ENCODE data around the gene EDDM3A.
"Not testable (repeated sequence)": the region's sequence is repeated elsewhere in the genome, so short reads cannot be mapped to it uniquely, and the experiment has no call there.

EDDM3A gene

GRCh38 chr14:20726531-20726930 lies 19.2 kb upstream of the EDDM3A start:
- Histone ChIP-seq H3K36me3 (no peaks in the 10 kb centered on the region), H3K9me3 (no peaks in the 10 kb centered on the region), H3K27me3 (peaks cover 70% of the 10 kb centered on the region), H3K4me1 (no peaks in the 10 kb centered on the region), H3K4me3 (ENCODE audit: low read depth, low read length) (no peak overlapping the region)
- no peak for DNase-seq
- TF ChIP-seq CTCF (IDR thresholded peaks at IDR 0.05; ENCODE audit: low read depth, low read length) = no peak

- H3K4me1 ChIP-seq = no peaks in the 10 kb centered on the region
- no peaks in the 10 kb centered on the region for H3K36me3 ChIP-seq
- peaks cover 35% of the 10 kb centered on the region for H3K27me3 ChIP-seq
- no peaks in the 10 kb centered on the region for H3K9me3 ChIP-seq
- TF ChIP-seq CTCF (IDR thresholded peaks at IDR 0.05; ENCODE audit: low read depth, low read length) = no peak
- no peak overlapping the region for H3K4me3 ChIP-seq (ENCODE audit: low read depth, low read length)
- no peak for DNase-seq
Measured at GRCh38 chr14:20730891-20731290, 14.8 kb upstream of the EDDM3A start.

DNA sequence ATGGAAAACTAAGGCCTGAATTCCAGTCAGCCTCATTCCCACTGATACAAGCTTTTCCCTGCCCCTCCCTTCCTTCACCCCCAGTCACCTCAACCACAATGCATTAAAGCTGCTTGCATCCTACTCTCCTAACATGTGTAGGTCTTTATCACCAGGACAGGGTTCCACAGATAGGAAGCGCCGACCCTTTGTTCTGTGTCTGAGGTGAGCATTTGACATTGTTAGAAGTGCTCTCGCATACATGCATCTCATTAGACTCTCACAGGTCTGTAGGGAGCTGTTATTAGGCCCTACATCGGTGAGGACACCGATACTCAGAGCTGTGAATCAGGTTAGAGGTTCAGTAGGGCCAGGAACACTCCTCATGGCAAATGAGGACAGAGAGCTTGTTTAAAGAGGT lies 13.2 kb upstream of the EDDM3A start:
- TF ChIP-seq CTCF (IDR thresholded peaks at IDR 0.05; ENCODE audit: low read depth, low read length) = no peak
- H3K27me3 ChIP-seq = peaks cover 19% of the 10 kb centered on the region
- no peaks in the 10 kb centered on the region for H3K9me3 ChIP-seq
- H3K4me3 ChIP-seq (ENCODE audit: low read depth, low read length) = no peak overlapping the region
- no peaks in the 10 kb centered on the region for H3K36me3 ChIP-seq
- no peaks in the 10 kb centered on the region for H3K4me1 ChIP-seq
- DNase-seq = no peak

DNA sequence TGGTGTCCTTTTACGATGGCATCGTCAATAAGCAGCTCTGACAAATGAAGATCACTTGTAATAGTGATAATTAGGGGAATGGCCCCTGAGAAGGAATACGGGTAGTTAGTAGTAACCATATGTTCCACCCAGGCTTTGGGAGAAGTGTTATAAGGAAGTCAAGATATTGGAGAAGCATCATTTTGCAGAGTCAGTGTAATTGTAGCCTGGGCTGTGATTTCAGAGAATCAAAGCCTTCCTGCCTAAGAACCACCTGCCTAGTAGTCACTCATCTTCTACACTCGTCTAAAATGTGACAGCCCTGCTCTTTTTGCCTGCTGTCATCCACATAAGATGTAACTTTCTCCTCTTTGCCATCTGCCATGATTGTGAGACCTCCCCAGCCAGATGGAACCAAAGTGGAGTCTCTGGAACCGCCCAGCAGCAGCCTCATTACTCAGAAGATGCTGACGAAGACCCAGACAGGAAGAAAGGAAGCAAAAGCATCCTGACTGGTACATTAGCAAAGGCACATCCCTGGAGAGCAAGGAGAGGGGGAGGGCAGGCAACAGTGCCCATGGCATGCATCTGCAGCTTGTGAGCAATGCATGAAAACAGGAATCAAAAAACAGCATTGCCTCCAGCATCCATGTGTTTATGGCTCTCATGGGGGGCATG lies 12.6 kb upstream of the EDDM3A start:
- Histone ChIP-seq H3K4me3 (ENCODE audit: low read depth, low read length) (no peak overlapping the region), H3K9me3 (no peaks in the 10 kb centered on the region; the same call in 1 of the 2 replicates), H3K27me3 (peaks cover 20% of the 10 kb centered on the region), H3K36me3 (no peaks in the 10 kb centered on the region), H3K4me1 (no peaks in the 10 kb centered on the region)
- DNase-seq = no peak
- TF ChIP-seq CTCF (IDR thresholded peaks at IDR 0.05; ENCODE audit: low read depth, low read length) = no peak

DNA sequence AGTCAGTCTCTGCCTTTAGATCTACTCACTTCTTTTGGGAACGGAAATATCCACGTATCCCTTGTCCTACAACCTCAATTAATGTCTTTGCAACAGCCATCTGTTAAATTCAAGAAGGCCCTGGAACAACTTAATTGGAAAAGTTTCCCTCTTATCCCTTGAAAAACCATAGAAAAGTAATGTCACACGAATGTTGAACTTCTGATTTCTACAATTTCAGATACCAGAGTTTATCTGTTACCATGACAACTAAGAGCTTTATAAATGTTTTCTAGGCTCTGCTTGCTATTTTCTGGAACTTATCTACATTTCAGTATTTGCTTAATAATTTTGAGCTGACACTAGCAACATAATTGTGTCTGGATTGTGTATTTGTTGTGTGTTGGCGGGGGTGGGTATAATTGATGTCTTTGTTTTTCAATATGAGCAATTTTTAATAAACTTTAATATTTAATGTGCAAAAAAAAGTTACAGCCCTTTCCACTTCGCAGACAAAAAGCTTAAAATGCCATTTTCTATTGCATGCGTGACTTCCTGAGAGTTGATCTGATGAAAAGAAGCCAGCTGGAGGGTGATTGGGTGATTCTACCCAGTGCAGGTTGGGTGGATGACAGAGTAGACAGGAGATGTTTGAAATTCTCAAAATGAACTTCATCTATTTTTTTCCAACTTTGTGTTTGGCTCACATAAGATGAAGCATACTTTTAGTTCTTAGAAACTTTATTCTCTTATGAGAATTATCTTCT lies 11.8 kb upstream of the EDDM3A start:
- Histone ChIP-seq H3K9me3 (no peaks in the 10 kb centered on the region; the same call in 1 of the 2 replicates), H3K4me3 (ENCODE audit: low read depth, low read length) (no peak overlapping the region), H3K4me1 (no peaks in the 10 kb centered on the region), H3K36me3 (no peaks in the 10 kb centered on the region), H3K27me3 (peaks cover 13% of the 10 kb centered on the region)
- DNase-seq = no peak
- TF ChIP-seq CTCF (IDR thresholded peaks at IDR 0.05; ENCODE audit: low read depth, low read length) = no peak

DNA sequence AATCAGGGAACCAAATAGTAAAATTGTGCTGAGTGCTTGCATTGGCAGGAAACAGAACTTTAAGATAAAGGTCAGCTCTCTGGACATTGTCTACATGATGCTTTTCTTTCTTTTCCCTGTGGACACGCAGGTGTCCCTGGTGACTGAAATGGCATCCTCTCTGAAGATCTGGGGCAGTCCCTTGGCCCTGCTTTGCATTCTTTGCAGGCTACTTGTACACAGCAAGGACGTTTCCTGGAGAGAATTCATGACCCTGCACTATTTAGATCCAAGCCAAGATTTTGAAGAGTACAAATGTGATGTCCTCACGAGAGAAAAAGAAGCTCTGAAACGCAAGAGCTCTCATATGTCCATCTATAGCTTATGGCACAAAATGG lies 11.3 kb upstream of the EDDM3A start:
- Histone ChIP-seq H3K4me1 (no peaks in the 10 kb centered on the region), H3K36me3 (no peaks in the 10 kb centered on the region)
- no peak for DNase-seq

GRCh38 chr14:20738292-20738691 lies 7.4 kb upstream of the EDDM3A start:
- H3K27me3 ChIP-seq = peaks cover 13% of the 10 kb centered on the region
- H3K9me3 ChIP-seq; H3K36me3 ChIP-seq; H3K4me1 ChIP-seq; H3K4me3 ChIP-seq (ENCODE audit: low read depth, low read length); DNase-seq: not testable (repeated sequence)

More for the DNA sequence above, 11.3 kb upstream of the EDDM3A start:
- Histone ChIP-seq H3K9me3 (no peaks in the 10 kb centered on the region; the same call in 1 of the 2 replicates), H3K27me3 (peaks cover 12% of the 10 kb centered on the region), H3K4me3 (ENCODE audit: low read depth, low read length) (no peak overlapping the region)
- no peak for TF ChIP-seq CTCF (IDR thresholded peaks at IDR 0.05; ENCODE audit: low read depth, low read length)

Measured in BE2C (cell line).